Measurements from ENCODE around the gene OPRL1. TPM values are rescaled to one million over a fixed set of nuclear protein-coding genes. Genes with fewer than 3 reads are reported as not detected.

OPRL1 gene
- polyA plus RNA-seq, 1 experiment = 0.86 TPM

DNA sequence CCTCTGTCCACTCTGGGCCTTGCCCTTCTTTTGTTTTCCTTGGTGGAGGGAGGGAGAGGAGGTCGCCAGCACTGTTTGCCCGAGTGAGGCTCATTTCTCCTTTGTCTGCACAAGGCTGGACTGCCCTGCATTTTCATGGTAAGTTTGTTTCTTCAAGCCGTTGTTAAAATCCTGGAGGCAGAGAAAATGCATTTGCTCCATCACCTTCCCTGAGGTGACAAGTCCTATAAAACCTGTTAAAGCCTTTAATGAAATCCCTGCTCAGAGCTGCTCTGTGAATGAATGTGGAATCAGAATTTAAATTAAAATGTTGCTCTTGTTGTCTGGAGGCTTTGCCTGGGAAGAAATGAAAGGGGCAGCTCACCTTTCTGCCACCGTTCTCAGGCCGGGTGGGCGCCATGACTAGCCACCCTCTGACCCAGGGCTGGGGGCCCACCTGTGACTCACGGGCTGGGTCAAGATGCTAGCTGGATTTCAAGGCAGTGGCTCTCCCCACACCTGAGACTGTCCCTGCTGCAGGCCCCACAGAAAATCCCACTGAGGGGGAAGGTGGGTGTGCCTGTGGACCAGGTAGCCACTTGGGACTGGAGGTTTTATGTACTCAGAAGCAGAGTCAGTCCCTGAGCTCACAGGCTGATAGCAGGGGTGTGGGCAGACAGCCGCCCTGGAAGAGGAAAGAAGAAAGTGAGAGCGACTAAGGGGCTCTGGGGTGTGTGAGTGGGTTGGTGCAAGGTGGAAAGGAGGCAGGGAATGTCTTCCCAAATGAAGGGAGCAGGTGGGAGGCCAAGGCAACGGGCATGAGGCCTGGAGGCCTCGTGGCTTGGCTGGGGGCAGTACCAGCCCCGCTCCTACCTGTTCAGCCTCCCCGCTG is 60.4 kb downstream of the OPRL1 start:
- H3K27ac ChIP-seq (ENCODE audit: low read depth, low read length) = no peak overlapping the region
- TF ChIP-seq, protein P1, sequence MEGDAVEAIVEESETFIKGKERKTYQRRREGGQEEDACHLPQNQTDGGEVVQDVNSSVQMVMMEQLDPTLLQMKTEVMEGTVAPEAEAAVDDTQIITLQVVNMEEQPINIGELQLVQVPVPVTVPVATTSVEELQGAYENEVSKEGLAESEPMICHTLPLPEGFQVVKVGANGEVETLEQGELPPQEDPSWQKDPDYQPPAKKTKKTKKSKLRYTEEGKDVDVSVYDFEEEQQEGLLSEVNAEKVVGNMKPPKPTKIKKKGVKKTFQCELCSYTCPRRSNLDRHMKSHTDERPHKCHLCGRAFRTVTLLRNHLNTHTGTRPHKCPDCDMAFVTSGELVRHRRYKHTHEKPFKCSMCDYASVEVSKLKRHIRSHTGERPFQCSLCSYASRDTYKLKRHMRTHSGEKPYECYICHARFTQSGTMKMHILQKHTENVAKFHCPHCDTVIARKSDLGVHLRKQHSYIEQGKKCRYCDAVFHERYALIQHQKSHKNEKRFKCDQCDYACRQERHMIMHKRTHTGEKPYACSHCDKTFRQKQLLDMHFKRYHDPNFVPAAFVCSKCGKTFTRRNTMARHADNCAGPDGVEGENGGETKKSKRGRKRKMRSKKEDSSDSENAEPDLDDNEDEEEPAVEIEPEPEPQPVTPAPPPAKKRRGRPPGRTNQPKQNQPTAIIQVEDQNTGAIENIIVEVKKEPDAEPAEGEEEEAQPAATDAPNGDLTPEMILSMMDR (IDR thresholded peaks at IDR 0.05; ENCODE audit: low read depth, low read length) = no peak
- ChIA-PET CTCF (no interaction called here), POLR2A (no interaction called here)
- H3K9me3 ChIP-seq (ENCODE audit: control insufficient read depth, insufficient read depth, low read length) = peaks cover 10% of the 10 kb centered on the region
- H3K27me3 ChIP-seq (ENCODE audit: control insufficient read depth, insufficient read depth, low read length) = peaks cover 13% of the 10 kb centered on the region
- no peak overlapping the region for H3K4me3 ChIP-seq (ENCODE audit: low read depth, low read length)
- no peak for DNase-seq (ENCODE audit: low read depth, low spot score)

DNA sequence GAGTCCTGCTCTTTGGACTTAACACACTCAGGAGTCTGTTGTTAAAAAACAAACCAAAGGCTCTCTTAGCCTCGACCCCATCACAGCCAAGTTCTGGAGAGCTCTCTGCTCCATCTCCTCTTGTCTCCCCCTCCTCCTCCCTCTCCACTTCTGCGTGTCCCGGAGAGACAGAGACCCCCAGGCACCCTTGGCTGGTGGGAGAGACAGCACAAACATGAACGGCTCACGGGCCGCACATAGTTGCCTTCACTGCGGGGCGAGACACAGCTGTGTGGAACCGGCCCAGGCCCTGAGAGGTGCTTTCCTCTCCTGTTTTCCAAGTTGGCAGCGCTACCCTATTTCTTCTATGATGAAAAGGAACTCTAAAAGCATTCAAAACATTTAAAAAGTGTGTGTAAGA is 61.1 kb downstream of the OPRL1 start:
- DNase-seq (ENCODE audit: low read depth, low spot score) = no peak
- TF ChIP-seq, protein P1 (IDR thresholded peaks at IDR 0.05; ENCODE audit: low read depth, low read length) = no peak
- Histone ChIP-seq H3K27ac (ENCODE audit: low read depth, low read length) (no peak overlapping the region), H3K27me3 (ENCODE audit: control insufficient read depth, insufficient read depth, low read length) (peaks cover 12% of the 10 kb centered on the region), H3K9me3 (ENCODE audit: control insufficient read depth, insufficient read depth, low read length) (peaks cover 17% of the 10 kb centered on the region), H3K4me3 (ENCODE audit: low read depth, low read length) (no peak overlapping the region)
- POLR2A ChIA-PET = no interaction called here
- CTCF ChIA-PET = no interaction called here

DNA sequence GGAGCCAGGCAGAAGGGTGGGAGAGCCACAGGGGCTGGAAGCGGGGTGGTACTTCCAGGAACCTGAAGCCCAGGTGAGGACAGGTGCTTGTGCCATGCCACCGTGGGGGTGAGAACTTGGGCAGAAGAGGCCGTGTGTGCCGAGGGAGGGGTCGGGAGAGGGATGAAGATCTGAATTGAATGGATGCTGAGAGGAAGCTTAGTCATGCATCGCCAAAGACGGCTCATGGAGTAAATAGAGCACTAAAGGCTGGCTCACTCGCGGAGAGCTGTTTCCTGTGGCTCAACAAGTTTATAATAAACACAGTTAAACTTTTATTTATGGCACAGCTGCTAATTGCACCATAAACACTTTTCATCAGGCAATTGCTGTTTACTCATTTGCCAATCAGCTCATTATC is 62.7 kb downstream of the OPRL1 start:
- no peak for DNase-seq (ENCODE audit: low read depth, low spot score)
- POLR2A ChIA-PET = no interaction called here
- Histone ChIP-seq H3K9me3 (ENCODE audit: control insufficient read depth, insufficient read depth, low read length) (peaks cover 29% of the 10 kb centered on the region), H3K4me3 (ENCODE audit: low read depth, low read length) (no peak overlapping the region), H3K27me3 (ENCODE audit: control insufficient read depth, insufficient read depth, low read length) (peaks cover 8% of the 10 kb centered on the region), H3K27ac (ENCODE audit: low read depth, low read length) (no peak overlapping the region)
- TF ChIP-seq, protein P1 (IDR thresholded peaks at IDR 0.05; ENCODE audit: low read depth, low read length) = no peak
- CTCF ChIA-PET = no interaction called here

DNA sequence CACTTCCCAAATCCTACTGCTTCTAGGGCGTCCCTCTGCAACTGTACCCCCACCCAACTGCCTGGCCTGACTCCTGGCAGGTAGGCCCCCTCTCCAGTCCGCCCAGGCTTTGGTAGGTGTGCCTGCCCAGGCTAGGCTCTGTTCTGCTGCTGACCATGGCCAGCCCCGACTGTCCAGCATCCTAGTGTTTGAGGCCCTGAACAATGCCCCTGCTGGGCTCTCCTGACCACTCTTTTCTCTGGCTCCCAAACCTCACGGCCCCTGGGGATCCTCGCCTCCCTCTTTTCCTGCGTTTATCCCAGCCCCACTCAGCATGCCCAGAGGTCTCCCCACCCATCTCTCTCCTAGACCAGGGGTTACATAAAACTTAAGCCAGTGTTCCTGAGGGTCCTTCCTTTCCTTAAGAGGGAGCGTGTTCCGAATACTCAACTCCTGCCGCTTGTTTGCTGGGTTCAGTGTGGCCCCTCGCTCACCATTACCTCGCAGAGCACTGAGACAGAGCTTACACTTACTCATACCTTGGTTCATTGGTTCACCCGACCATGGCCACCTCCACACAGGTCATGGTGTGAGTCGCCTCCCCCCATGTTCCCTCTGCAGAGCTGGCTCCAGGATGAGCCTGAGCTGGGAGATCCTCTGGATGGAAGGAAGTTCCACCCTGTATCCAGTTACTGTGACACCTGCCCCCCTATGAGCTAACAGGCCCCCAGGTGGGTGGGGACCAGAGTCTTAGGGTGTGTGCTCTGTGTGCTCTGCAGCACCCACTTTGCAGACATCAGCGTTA is 63.3 kb downstream of the OPRL1 start:
- no peak for DNase-seq (ENCODE audit: low read depth, low spot score)
- Histone ChIP-seq H3K9me3 (ENCODE audit: control insufficient read depth, insufficient read depth, low read length) (peaks cover 29% of the 10 kb centered on the region), H3K4me3 (ENCODE audit: low read depth, low read length) (no peak overlapping the region), H3K27ac (ENCODE audit: low read depth, low read length) (no peak overlapping the region), H3K27me3 (ENCODE audit: control insufficient read depth, insufficient read depth, low read length) (peaks cover 8% of the 10 kb centered on the region)
- ChIA-PET POLR2A (no interaction called here), CTCF (no interaction called here)
- TF ChIP-seq, protein P1 (IDR thresholded peaks at IDR 0.05; ENCODE audit: low read depth, low read length) = no peak
